Activated naive CD4-positive, alpha-beta T cell treated with anti-CD3 and anti-CD28 coated beads, Interleukin-2, amount 50 U/mL, for 72 hours (primary cell): ENCODE measurements around the gene PADI1. TPM values are rescaled to one million over a fixed set of nuclear protein-coding genes. Genes with fewer than 3 reads are reported as not detected.

Experiments
- ATAC-seq, 2 donors: fragments of 150-1000 bp; cut with Tn5 transposase; 2 replicates each; pipeline ENCODE4 v1.10.0; 2021; ENCODE audit warnings: mild to moderate bottlenecking in 2 of 2, moderate library complexity in 2 of 2
- DNase-seq, 2 donors: peaks; one replicate each; pipeline ENCODE4 v3.0.0; 2021 to 2022; ENCODE audit warnings: low spot score in 2 of 2
- H3K27ac Mint-ChIP-seq, 2 donors: one replicate each; pipeline ENCODE4 v1.8.0; 2022; ENCODE audit warnings: mild to moderate bottlenecking in 2 of 2, mixed read lengths in 2 of 2
- H3K36me3 Mint-ChIP-seq, 2 donors: one replicate each; pipeline ENCODE4 v1.8.0; 2022; ENCODE audit warnings: mixed read lengths in 2 of 2
- H3K9me3 Mint-ChIP-seq, 2 donors: one replicate each; pipeline ENCODE4 v1.8.0; 2022; ENCODE audit warnings: mixed read lengths in 2 of 2
- total RNA-seq, 2 donors: library from RNA; stranded (reverse); gene quantifications; one replicate each; pipeline ENCODE4 v1.2.3, GENCODE V29; 2022

Gene PADI1
- total RNA-seq, 2 donors from 2014 or later = not detected

DNA sequence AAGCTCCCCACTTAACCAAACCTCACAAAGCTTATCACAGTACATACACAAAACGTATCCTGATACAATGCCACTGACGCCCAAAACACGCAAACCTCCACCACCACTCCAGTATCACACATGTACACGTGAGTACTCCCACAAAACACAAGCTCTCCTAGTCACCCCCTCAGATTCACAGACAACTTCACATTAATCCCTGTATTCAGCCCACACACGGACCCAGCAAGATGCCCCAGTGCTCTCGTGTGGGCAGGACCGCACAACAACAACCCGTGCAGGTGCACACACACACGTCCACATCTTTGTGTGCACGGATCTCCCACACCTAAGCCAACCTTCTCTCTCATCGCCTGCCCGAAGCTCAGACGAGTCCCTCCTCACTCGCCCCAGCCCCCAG lies 17.6 kb downstream of the PADI1 start:
- ATAC-seq (no peak), DNase-seq (no peak)
- H3K36me3 Mint-ChIP-seq = no peaks in the 10 kb centered on the region
- no peaks in the 10 kb centered on the region for H3K9me3 Mint-ChIP-seq
- H3K27ac Mint-ChIP-seq = no peak overlapping the region

DNA sequence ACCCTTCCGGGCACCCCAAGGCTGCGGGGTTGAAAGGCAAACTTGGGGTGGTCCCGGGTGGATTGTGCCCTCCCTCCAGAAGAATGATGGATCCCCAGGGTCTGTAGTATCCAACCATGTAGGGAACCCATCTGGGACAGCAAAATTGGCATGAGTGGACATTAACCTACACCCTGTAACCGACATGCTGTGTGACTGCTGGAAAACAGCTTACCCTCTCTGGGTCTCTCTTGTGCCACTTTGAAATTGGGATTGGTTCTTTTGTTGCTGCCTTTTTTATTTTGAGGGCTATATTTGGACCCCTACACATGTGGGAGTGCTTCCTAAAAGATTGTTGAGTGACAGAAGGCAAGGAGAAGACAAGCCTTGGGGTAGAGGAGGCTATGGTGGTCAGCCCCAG lies 19.5 kb downstream of the PADI1 start:
- Mint-ChIP-seq H3K9me3 (no peaks in the 10 kb centered on the region), H3K36me3 (no peaks in the 10 kb centered on the region), H3K27ac (no peak overlapping the region)
- DNase-seq (no peak), ATAC-seq (no peak)

DNA sequence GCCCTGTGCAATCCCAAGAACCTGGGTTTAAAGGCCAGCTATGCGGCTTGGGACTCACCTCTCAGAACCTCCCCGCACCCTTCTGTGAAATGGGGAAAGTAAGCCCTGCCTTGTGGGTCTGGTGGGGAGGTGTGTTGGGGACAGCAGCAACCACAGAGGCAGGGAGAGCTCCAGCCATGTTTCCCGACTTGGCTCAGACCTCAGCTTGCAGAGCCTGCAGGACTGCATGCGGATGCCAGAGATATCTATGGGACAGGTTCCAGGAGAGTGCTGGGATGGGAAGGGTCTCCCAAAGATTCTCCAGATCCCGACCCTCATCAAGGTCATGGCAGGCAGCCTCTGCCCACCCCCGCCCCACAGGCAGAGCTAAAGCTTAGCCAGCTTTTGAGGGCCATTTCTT lies 20.2 kb downstream of the PADI1 start:
- ATAC-seq = no peak
- no peak for DNase-seq
- Mint-ChIP-seq H3K9me3 (no peaks in the 10 kb centered on the region), H3K27ac (no peak overlapping the region), H3K36me3 (no peaks in the 10 kb centered on the region)

DNA sequence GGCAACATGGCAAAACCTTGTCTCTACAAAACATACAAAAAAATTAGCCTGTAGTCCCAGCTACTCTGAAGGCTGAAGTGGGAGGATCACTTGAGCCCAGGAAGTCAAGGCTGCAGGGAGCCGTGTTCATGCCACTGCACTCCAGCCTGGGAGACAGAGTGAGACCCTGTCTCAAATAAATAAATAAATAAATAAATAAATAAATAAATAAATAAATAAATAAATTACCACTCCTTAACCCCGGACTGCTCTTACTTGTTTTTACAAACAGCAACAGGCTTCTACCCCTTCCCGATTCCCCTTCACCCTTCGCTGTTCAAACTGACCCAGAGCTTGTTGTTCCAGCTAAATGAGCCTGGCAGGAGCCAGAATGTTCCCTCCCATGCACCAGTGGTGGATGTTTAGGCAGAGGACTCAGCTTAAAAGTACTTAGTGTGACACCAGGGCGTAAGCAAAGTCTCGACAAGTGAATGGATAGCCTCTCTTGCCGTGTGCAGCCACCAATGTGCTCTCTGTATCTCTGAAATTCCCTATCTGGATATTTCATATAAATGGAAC lies 22.5 kb downstream of the PADI1 start:
- Mint-ChIP-seq H3K27ac (peak overlapping the region in 1 of 2 donors; percentile 53), H3K9me3 (no peaks in the 10 kb centered on the region), H3K36me3 (no peaks in the 10 kb centered on the region)
- DNase-seq = no peak
- ATAC-seq = no peak

DNA sequence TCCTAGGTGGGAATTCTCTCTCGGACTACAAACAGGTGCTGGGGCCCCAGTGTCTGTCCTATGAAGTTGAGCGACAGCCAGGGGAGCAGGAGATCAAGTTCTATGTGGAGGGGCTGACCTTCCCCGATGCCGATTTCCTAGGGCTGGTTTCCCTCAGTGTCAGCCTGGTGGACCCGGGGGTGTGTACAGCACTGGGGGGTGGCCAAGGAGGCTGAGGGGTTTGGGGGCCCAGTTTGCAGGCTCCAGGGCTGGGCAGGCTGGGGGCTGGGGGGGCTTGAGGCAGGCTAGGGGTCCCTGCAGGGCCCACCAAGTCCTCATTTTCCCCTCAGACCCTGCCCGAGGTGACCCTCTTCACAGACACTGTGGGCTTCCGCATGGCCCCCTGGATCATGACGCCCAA lies 23.7 kb downstream of the PADI1 start:
- no peak for DNase-seq
- Mint-ChIP-seq H3K27ac (no peak overlapping the region), H3K36me3 (no peaks in the 10 kb centered on the region), H3K9me3 (no peaks in the 10 kb centered on the region)
- ATAC-seq = no peak

DNA sequence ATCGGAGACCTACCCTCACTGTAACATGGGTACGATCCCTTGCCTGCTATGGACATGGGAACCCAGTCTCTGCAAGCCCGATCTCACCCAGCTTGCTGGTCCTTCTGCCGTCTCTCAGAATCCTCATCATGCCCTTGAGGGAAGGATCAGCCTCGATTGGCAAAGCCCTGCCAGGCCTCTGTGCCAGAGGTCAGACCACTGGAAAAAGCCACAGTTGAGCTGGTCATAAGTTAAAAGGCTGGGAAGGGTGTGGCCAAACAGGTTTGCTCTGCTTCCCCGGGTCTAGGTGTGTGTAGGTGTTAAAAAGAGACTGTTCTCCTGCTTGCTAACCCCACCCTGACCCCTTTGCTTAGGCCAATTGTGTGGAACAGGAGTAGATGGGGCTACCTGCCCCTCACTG lies 24.5 kb downstream of the PADI1 start:
- no peaks in the 10 kb centered on the region for H3K9me3 Mint-ChIP-seq
- ATAC-seq = no peak
- H3K36me3 Mint-ChIP-seq = no peaks in the 10 kb centered on the region
- DNase-seq = no peak
- no peak overlapping the region for H3K27ac Mint-ChIP-seq

DNA sequence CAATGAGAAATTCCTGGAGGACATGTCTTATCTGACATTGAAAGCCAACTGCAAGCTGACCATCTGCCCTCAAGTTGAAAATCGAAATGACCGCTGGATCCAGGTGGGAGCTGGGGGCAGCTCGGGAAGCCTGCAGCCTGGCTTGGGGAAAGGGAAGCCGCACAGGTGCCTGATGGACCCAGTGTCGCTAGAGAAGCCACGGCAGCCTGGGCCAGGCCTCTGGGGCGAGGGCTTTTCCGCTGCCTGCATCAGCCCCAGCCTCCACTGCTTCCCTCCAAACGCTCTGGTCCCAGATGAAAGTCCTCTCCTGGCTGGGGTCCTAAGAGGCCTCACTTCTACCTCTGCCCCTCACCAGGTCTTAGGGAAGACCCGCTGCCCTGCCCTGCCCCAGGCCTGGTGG lies 25.2 kb downstream of the PADI1 start:
- DNase-seq = no peak
- no peak for ATAC-seq
- Mint-ChIP-seq H3K27ac (no peak overlapping the region), H3K36me3 (no peaks in the 10 kb centered on the region), H3K9me3 (no peaks in the 10 kb centered on the region)

DNA sequence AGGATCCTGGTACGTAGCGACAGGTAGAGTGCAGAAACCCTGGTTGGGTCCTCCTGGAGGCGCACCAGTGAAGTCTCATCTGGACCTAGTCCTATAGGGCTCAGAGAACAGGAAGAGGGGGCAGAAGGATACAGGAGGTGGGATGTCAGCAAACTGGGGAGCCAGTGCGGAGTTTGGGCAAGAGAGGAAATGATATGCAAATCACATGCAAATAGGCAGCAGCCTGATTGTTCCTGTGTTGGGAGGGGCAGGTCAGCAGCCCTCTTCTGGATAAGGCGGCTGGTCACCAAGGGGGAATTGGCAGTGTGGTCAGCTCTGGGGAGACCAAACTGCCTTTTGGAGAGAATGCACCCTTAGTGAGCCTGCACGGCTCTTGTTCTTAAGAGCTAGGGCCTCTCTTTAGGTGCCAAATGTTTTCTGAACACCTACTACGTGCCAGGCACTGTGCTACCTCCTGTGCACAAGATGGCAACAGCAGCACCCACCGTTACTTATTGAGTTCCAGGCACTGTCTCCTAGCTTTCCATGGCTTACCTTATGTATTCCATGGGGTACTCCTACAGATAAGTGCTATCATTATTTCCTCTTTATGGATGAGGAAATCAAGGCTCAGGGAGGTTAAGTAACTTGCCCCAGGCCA lies 25.9 kb downstream of the PADI1 start:
- DNase-seq (no peak), ATAC-seq (no peak)
- H3K9me3 Mint-ChIP-seq = no peaks in the 10 kb centered on the region
- H3K27ac Mint-ChIP-seq = no peak overlapping the region
- H3K36me3 Mint-ChIP-seq = no peaks in the 10 kb centered on the region

DNA sequence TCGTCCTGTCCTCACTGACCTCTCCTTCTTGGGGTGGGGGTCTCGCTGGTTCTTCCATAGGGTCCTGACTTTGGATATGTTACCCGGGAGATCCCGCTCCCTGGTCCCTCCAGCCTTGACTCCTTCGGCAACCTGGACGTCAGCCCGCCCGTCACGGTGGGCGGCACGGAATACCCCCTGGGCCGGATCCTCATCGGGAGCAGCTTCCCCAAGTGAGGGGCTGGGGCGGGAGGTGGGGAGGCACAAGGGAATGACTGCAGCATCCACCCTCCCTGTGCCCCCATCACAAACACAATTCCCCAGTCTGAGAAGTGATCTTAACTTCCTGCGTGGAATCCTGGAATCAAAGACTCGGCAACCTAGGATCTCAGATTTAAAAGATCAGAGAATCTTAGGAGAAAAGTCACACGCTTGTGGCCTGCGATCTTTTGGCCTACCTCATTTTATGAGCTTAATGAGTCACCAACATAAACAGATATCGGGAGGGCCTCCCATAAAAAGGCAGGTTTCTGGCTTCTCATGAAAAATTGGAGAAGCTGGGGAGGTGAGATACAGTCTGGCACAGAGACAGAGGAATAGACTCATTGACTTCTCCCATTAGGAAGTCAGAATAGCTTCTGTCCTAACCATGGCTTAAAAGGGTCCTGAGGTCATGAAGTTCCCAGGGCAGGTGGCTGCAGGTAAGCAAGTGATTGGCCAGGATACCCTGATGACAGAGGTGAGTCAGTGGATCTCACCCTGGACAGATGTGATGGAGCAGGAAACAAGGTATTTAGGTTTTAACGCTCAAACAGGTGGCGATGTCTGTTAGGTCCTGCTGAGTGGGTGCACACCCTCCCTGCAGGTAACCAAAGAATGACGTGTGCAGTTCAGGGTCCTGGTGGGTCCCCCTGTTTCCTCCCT lies 28.1 kb downstream of the PADI1 start:
- Mint-ChIP-seq H3K36me3 (no peaks in the 10 kb centered on the region), H3K27ac (peak overlapping the region in 1 of 2 donors; percentile 23), H3K9me3 (no peaks in the 10 kb centered on the region)
- DNase-seq = no peak
- no peak for ATAC-seq

DNA sequence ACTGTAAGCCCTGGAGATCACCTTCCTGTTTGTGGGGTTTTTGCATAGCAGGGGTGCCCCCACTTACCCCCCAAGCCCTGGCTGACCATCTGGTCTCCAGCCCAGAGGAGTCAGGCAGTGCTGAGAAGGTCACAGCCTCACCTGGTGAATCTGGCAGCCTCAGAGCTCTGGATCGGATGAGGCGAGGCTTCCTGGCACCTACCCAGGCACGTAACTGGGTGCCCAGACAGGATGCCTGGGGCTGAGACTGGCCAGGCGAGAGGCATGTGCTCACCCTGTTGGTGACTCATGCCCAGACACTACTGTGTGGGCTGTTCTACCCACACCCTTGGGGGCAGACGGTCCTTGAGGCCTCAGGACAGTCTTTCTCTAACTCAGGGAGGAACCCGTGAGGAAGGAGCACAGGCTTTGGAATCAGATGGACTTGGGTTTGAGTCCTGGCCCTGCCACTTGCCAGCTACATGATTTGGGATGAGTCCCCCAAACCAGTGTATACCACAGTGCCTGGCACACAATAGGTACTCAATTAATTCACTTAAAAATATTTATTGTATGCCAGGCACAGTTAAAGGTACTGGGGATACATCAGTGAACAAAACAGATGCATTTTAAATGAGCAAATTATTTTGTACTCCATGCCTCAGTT lies 28.9 kb downstream of the PADI1 start:
- DNase-seq = no peak
- H3K9me3 Mint-ChIP-seq = no peaks in the 10 kb centered on the region
- H3K36me3 Mint-ChIP-seq = no peaks in the 10 kb centered on the region
- ATAC-seq = peak in 1 of 2 donors; percentile 48
- no peak overlapping the region for H3K27ac Mint-ChIP-seq

DNA sequence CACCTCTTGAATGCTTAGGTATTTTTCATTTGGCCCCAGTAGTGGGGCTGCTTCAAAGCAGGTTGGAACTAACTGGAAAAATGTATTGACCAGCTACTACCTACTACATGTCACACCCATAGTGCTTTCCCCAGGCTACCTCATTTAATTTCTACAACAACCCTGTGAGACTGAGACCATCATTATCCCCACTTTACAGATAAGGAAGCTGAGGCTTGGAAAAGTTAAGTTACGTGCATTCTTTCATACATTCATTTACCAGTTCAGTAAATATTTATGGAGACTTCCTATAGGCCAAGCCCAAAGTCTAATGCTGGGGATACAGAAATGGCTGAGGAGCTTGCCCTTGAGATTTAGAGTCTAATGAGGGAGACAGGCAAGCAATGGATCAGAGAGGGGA lies 29.5 kb downstream of the PADI1 start:
- no peak for ATAC-seq
- Mint-ChIP-seq H3K9me3 (no peaks in the 10 kb centered on the region), H3K36me3 (no peaks in the 10 kb centered on the region), H3K27ac (no peak overlapping the region)
- no peak for DNase-seq

DNA sequence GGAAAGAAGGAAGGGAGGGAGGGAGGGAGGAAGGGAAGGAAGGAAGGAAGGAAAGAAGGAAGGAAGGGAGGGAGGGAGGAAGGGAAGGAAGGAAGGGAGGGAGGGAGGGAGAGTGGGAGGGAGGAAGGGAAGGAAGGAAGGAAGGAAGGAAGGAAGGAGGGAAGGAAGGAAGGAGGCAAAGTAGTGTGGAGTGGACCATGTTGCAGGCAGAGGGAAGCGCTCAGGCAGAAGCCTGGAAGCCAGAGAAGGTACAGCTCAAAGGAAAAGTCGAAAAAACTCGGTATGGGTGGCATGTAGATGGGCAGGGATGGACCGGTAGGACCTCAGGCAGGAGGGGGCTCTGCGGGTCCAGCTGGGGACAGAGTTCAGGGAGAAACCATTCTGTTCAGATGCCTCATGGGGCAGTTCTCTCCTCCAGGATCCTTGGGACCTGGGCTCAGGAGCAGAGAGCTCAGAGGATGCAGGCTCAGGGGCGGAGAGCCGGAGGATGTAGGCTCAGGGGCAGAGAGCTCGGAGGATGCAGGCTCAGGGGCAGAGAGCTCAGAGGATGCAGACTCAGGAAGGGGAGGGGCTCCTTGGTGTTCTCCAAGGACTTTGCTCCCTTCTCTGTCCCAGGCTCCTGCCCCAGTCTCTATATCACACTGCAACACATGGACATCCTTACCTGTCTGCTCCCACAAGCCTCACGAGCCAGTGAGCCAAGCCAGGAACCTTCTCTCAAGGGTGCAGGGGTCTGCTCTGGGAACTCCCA lies 30.4 kb downstream of the PADI1 start:
- DNase-seq = no peak
- no peak overlapping the region for H3K27ac Mint-ChIP-seq

DNA sequence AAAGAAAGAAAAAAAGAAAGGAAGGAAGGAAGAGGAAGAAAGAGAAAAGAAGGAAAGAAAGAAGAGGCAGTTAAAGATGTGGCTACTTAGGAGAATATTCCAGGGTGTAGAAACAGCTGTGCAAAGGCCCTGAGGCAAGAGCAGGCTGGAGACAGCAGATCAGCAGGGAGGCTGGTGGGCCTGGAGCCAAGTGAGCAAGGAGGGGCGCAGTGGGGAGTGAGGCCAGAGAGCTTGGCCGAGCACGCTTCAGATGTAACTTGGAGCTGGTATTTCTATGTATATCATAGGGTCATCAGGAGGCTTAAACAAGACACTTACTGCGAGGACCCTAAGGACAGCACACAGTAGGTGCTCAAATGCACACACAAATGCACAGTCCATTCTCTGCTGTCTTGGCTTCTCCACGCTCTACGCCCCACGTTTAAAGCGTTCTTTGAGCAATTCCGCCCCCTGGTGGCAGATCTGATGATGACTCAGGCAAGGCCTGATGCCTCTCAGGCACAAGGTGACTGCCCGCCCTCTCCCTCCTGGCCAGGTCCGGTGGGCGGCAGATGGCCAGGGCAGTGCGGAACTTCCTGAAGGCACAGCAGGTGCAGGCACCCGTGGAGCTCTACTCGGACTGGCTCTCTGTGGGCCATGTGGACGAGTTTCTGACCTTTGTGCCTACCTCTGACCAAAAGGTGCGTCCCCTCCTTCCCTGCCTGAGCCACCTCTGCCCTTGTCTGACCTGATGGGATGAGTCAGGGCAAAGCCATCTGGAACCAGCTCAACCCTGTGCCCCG lies 32.0 kb downstream of the PADI1 start:
- no peaks in the 10 kb centered on the region for H3K9me3 Mint-ChIP-seq
- no peak overlapping the region for H3K27ac Mint-ChIP-seq
- no peaks in the 10 kb centered on the region for H3K36me3 Mint-ChIP-seq
- peak; percentile 74 to 96 for DNase-seq
- ATAC-seq = peak; percentile 87 to 92

More for the DNA sequence above, 30.4 kb downstream of the PADI1 start:
- no peaks in the 10 kb centered on the region for H3K36me3 Mint-ChIP-seq
- no peaks in the 10 kb centered on the region for H3K9me3 Mint-ChIP-seq
- no peak for ATAC-seq

DNA sequence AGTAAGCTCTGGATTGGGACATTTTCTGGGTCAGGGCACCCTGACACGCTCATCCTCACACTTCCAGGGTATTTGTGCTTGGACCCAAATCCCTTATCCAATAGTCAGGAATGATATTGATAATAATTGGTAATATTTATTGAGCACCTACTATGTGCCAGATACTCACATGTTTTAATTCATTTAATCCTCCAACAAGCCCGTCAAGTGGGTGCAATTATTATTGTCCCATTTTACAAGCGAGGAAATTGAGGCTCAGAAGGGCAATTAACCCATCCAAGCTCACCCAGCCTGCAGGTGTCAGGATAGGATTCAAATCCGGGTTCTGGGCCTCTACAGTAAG lies 32.6 kb downstream of the PADI1 start:
- no peak for DNase-seq
- H3K27ac Mint-ChIP-seq = no peak overlapping the region
- ATAC-seq = no peak
- no peaks in the 10 kb centered on the region for H3K9me3 Mint-ChIP-seq
- H3K36me3 Mint-ChIP-seq = no peaks in the 10 kb centered on the region

DNA sequence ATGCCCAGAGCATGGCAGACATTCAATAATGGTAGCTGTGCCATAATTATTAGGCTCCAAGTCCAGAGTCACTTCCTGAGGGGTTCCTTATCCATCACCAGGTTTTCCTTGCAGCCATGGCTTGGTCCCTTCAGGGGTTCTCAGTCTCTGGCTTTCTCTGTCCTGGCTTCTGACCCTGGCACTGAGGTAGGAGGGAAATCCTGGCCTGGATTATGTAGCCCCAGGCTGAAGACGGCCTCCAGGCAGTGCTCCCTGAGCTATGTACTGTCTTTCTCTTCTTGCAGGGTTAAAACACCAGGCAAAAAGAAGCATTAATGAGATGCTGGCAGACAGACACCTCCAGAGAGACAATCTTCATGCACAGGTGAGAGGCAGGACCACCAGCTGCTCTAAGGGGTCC lies 34.5 kb downstream of the PADI1 start:
- H3K36me3 Mint-ChIP-seq = no peaks in the 10 kb centered on the region
- peak in 1 of 2 donors; percentile 27 for DNase-seq
- H3K27ac Mint-ChIP-seq = peak overlapping the region in 1 of 2 donors; percentile 22
- peak in 1 of 2 donors; percentile 69 for ATAC-seq
- H3K9me3 Mint-ChIP-seq = no peaks in the 10 kb centered on the region
